DND-41 (cell line): Measurements from ENCODE around the gene LAMA2.

ENCODE experiments used
- ATAC-seq: fragments of 200-7000 bp; cut with Tn5 transposase; 3 replicates; pipeline ENCODE4 v1.9.1; 2021; ENCODE audit warnings: low read depth; ENCODE audit not compliant: insufficient read depth
- DNase-seq: peaks from one replicate; pipeline ENCODE4 v3.0.0-alpha.2; 2020
- H2AFZ ChIP-seq: 2 replicates; pipeline ENCODE4 v1.6.0; 2012; ENCODE audit warnings: low read depth, low read length
- H3K27ac ChIP-seq: 2 replicates; pipeline ENCODE4 v1.5.1; 2012; ENCODE audit warnings: low read length, inconsistent platforms
- H3K27me3 ChIP-seq: fragments of 200-600 bp; sonication (generic); 2 replicates; pipeline ENCODE4 v1.6.0; 2012; ENCODE audit warnings: low read length, mild to moderate bottlenecking, inconsistent platforms; ENCODE audit not compliant: insufficient read depth, poor library complexity
- H3K36me3 ChIP-seq: 2 replicates; pipeline ENCODE4 v1.5.1; 2012; ENCODE audit warnings: low read length, inconsistent platforms; ENCODE audit not compliant: insufficient read depth
- H3K4me1 ChIP-seq: 2 replicates; pipeline ENCODE4 v1.5.1; 2012; ENCODE audit warnings: mild to moderate bottlenecking, low read length; ENCODE audit not compliant: insufficient read depth
- H3K4me2 ChIP-seq: 2 replicates; pipeline ENCODE4 v1.6.0; 2012; ENCODE audit warnings: mild to moderate bottlenecking, moderate library complexity, low read length, inconsistent platforms; ENCODE audit not compliant: insufficient read depth
- H3K4me3 ChIP-seq, 2 experiments: fragments of 200-600 bp in 1 of 2; shearing (Covaris generic) in 1 of 2; 2 replicates each; pipeline ENCODE4 v1.5.1; 2012 to 2016; ENCODE audit warnings: inconsistent platforms in 2 of 2, low read length in 2 of 2, mild to moderate bottlenecking in 2 of 2, low read depth in 1 of 2, moderate library complexity in 1 of 2
- H3K79me2 ChIP-seq: 2 replicates; pipeline ENCODE4 v1.6.0; 2012; ENCODE audit warnings: low read length, inconsistent platforms; ENCODE audit not compliant: insufficient read depth
- H3K9ac ChIP-seq: 2 replicates; pipeline ENCODE4 v1.6.0; 2012; ENCODE audit warnings: low read depth, mild to moderate bottlenecking, inconsistent platforms, low read length, moderate library complexity
- H3K9me3 ChIP-seq: 2 replicates; pipeline ENCODE4 v1.5.1; 2012; ENCODE audit warnings: low read length, moderate library complexity, mild to moderate bottlenecking, inconsistent platforms; ENCODE audit not compliant: insufficient read depth, severe bottlenecking
- H4K20me1 ChIP-seq: 2 replicates; pipeline ENCODE4 v1.6.0; 2012; ENCODE audit warnings: low read length; ENCODE audit not compliant: insufficient read depth
- EZH2 ChIP-seq: IDR thresholded peaks from 3 replicates; pipeline ENCODE4 v1.6.1; 2012; ENCODE audit warnings: borderline replicate concordance, low read depth, mild to moderate bottlenecking, moderate library complexity, low read length, inconsistent platforms; ENCODE audit not compliant: severe bottlenecking
- TF ChIP-seq, protein P1 (sequence below): IDR thresholded peaks from 2 replicates; pipeline ENCODE4 v1.5.1; 2012; ENCODE audit warnings: borderline replicate concordance, low read length, moderate library complexity, mild to moderate bottlenecking; ENCODE audit not compliant: poor library complexity, severe bottlenecking; ENCODE audit errors: extremely low read depth

Gene LAMA2

GRCh38 chr6:129203190-129203900, 320.4 kb downstream of the LAMA2 start:
- H3K27ac ChIP-seq: no peak overlapping the region
- H3K4me1 ChIP-seq: no peaks in the 10 kb centered on the region
- H3K36me3 ChIP-seq: no peaks in the 10 kb centered on the region
- H2AFZ ChIP-seq: no peak overlapping the region
- no peaks in the 10 kb centered on the region for H3K27me3 ChIP-seq
- TF ChIP-seq EZH2: no peak
- no peaks in the 10 kb centered on the region for H3K79me2 ChIP-seq
- H3K9ac ChIP-seq: no peak overlapping the region
- DNase-seq (no peak), ATAC-seq (no peak)
- H4K20me1 ChIP-seq: no peaks in the 10 kb centered on the region
- H3K9me3 ChIP-seq: no peaks in the 10 kb centered on the region
- H3K4me2 ChIP-seq: no peak overlapping the region
- no peak overlapping the region for H3K4me3 ChIP-seq

GRCh38 chr6:129206821-129207220, 323.9 kb downstream of the LAMA2 start:
- ATAC-seq: no peak
- no peaks in the 10 kb centered on the region for H3K79me2 ChIP-seq
- no peaks in the 10 kb centered on the region for H3K9me3 ChIP-seq
- no peak overlapping the region for H3K4me3 ChIP-seq
- no peaks in the 10 kb centered on the region for H3K4me1 ChIP-seq
- TF ChIP-seq, protein P1, sequence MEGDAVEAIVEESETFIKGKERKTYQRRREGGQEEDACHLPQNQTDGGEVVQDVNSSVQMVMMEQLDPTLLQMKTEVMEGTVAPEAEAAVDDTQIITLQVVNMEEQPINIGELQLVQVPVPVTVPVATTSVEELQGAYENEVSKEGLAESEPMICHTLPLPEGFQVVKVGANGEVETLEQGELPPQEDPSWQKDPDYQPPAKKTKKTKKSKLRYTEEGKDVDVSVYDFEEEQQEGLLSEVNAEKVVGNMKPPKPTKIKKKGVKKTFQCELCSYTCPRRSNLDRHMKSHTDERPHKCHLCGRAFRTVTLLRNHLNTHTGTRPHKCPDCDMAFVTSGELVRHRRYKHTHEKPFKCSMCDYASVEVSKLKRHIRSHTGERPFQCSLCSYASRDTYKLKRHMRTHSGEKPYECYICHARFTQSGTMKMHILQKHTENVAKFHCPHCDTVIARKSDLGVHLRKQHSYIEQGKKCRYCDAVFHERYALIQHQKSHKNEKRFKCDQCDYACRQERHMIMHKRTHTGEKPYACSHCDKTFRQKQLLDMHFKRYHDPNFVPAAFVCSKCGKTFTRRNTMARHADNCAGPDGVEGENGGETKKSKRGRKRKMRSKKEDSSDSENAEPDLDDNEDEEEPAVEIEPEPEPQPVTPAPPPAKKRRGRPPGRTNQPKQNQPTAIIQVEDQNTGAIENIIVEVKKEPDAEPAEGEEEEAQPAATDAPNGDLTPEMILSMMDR: no peak
- no peak for TF ChIP-seq EZH2
- no peak overlapping the region for H3K27ac ChIP-seq
- H4K20me1 ChIP-seq: no peaks in the 10 kb centered on the region
- H3K36me3 ChIP-seq: no peaks in the 10 kb centered on the region
- H3K27me3 ChIP-seq: no peaks in the 10 kb centered on the region
- H3K4me2 ChIP-seq: no peak overlapping the region
- DNase-seq: no peak
- H3K9ac ChIP-seq: no peak overlapping the region
- no peak overlapping the region; the same call in 1 of the 2 replicates for H2AFZ ChIP-seq

DNA sequence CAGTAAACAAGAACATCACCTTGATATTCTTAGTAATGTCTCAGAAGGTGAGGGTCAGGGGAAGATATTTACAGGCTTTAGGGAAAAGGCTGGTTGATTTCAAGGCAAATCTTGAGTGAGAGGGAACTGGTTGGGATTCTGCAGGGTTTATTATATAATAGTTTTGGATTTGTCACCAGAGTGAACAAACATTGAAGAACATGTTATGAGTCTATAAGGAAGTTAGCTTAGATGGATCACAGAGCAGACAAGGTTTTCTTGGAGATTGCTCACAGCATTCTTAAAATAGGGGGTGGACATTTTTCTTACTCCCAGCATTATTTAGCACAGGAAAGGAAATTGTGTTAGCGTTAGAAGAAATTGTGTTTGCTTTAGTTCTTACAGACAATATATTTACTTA, 324.9 kb downstream of the LAMA2 start:
- H3K4me3 ChIP-seq: no peak overlapping the region
- TF ChIP-seq EZH2: no peak
- TF ChIP-seq, protein P1: no peak
- ATAC-seq (no peak), DNase-seq (no peak)
- no peaks in the 10 kb centered on the region for H3K9me3 ChIP-seq
- no peaks in the 10 kb centered on the region for H3K79me2 ChIP-seq
- no peak overlapping the region for H3K4me2 ChIP-seq
- H3K27me3 ChIP-seq: no peaks in the 10 kb centered on the region
- no peaks in the 10 kb centered on the region for H3K36me3 ChIP-seq
- H3K9ac ChIP-seq: no peak overlapping the region
- H3K27ac ChIP-seq: no peak overlapping the region
- H2AFZ ChIP-seq: no peak overlapping the region
- no peaks in the 10 kb centered on the region for H4K20me1 ChIP-seq
- H3K4me1 ChIP-seq: no peaks in the 10 kb centered on the region

DNA sequence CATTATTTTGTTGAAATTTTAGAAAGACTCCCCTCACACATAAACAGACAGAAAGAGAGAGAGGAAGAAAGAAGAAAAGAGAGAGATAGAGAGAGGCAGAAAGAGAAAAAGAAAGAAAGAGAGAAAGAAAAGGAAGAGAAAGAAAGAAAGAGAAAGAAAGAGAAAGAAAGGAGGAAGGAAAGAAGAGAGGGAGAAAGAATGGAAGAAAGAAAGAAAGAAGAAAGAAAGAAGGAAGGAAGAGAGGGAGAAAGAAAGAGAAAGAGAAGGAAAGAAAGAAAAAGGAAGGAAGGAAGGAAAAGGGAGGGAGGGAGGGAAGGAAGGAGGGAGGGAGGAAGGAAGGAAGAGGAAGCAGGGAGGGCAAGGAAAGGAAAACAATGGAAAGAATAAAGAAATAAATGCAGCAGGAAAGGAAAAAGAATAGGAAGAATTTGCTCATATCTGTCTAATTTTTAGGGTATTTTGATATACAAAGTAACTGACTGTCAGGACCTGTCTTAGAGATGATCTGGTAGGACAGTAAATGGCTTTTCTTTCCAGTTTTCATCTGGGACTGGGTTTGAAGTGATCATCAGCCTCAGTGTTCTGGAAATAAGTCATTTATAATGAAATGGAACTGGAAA, 325.6 kb downstream of the LAMA2 start:
- H3K4me2 ChIP-seq: no peak overlapping the region
- H3K27ac ChIP-seq: no peak overlapping the region
- no peaks in the 10 kb centered on the region for H3K36me3 ChIP-seq
- no peak overlapping the region for H3K4me3 ChIP-seq
- no peak overlapping the region for H3K9ac ChIP-seq
- no peaks in the 10 kb centered on the region for H3K27me3 ChIP-seq
- no peaks in the 10 kb centered on the region for H4K20me1 ChIP-seq
- no peak overlapping the region for H2AFZ ChIP-seq
- TF ChIP-seq EZH2: no peak
- TF ChIP-seq, protein P1: no peak
- no peaks in the 10 kb centered on the region for H3K4me1 ChIP-seq
- no peaks in the 10 kb centered on the region for H3K9me3 ChIP-seq
- ATAC-seq: no peak
- no peak for DNase-seq
- H3K79me2 ChIP-seq: no peaks in the 10 kb centered on the region
